PFSK-1 (cell line): Measurements from ENCODE around the gene RGS6.

Experiments
- FOXP2 ChIP-seq: optimal IDR thresholded peaks from 2 replicates; pipeline ENCODE3; 2011; ENCODE audit warnings: borderline replicate concordance, control low read depth, inconsistent platforms; ENCODE audit not compliant: insufficient read depth; ENCODE audit errors: extremely low read length, extremely low read depth
- POLR2AphosphoS5 ChIP-seq: IDR thresholded peaks from 2 replicates; pipeline ENCODE4 v1.6.1; 2012; ENCODE audit warnings: low read depth, mild to moderate bottlenecking, control low read depth, low read length, moderate library complexity
- SIN3A ChIP-seq: IDR thresholded peaks from 2 replicates; pipeline ENCODE4 v1.6.1; 2012; ENCODE audit warnings: mild to moderate bottlenecking, low read length, moderate library complexity, borderline replicate concordance; ENCODE audit not compliant: insufficient read depth
- TAF1 ChIP-seq: IDR thresholded peaks from 2 replicates; pipeline ENCODE4 v1.6.1; 2012; ENCODE audit warnings: low read length, control low read depth, borderline replicate concordance; ENCODE audit not compliant: insufficient read depth
- TF ChIP-seq, protein P1 (sequence below), 2 experiments: IDR thresholded peaks; 2 replicates each; pipeline versions ENCODE4 v1.6.1 to v1.8.0; 2011 to 2012; ENCODE audit warnings: low read depth in 2 of 2, low read length in 2 of 2, control low read depth in 1 of 2, inconsistent platforms in 1 of 2, mild to moderate bottlenecking in 1 of 2, moderate library complexity in 1 of 2; ENCODE audit not compliant: insufficient read depth in 1 of 2

RGS6 gene

GRCh38 chr14:72061718-72062117 is 129.5 kb downstream of the RGS6 start:
- TF ChIP-seq TAF1 (no peak), SIN3A (no peak)
- TF ChIP-seq, protein P1, sequence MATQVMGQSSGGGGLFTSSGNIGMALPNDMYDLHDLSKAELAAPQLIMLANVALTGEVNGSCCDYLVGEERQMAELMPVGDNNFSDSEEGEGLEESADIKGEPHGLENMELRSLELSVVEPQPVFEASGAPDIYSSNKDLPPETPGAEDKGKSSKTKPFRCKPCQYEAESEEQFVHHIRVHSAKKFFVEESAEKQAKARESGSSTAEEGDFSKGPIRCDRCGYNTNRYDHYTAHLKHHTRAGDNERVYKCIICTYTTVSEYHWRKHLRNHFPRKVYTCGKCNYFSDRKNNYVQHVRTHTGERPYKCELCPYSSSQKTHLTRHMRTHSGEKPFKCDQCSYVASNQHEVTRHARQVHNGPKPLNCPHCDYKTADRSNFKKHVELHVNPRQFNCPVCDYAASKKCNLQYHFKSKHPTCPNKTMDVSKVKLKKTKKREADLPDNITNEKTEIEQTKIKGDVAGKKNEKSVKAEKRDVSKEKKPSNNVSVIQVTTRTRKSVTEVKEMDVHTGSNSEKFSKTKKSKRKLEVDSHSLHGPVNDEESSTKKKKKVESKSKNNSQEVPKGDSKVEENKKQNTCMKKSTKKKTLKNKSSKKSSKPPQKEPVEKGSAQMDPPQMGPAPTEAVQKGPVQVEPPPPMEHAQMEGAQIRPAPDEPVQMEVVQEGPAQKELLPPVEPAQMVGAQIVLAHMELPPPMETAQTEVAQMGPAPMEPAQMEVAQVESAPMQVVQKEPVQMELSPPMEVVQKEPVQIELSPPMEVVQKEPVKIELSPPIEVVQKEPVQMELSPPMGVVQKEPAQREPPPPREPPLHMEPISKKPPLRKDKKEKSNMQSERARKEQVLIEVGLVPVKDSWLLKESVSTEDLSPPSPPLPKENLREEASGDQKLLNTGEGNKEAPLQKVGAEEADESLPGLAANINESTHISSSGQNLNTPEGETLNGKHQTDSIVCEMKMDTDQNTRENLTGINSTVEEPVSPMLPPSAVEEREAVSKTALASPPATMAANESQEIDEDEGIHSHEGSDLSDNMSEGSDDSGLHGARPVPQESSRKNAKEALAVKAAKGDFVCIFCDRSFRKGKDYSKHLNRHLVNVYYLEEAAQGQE (IDR thresholded peaks at IDR 0.05; ENCODE audit: insufficient read depth in 1 of 2, low read depth in 2 of 2, low read length in 2 of 2), result no peak

DNA sequence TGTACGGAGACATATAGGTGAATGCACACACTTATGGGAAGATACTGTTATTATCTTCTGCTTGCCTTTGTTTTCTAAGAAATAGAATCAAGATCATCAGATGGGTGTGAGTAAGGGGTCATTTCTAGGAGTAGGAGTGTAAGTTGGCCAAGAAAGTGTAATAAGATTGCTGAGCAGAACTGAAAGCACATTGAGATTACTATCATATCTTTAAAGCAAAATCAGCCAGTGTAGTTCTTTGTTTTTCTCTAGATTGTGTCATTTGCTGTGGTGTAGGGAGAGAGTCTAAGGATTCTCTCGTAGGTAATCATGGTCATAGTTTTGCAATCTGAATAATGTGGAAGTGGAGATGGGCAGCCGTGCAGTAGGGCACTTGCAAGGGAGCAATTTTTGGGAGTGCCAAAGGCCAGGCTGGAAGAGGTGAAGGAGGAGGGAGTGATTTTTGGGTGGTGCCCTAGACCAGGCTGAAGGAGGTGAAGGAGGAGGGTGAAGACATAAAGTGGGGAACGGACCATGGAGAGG is 131.6 kb downstream of the RGS6 start:
- TF ChIP-seq SIN3A (no peak), POLR2AphosphoS5 (no peak), FOXP2 (no peak), TAF1 (no peak)
- TF ChIP-seq, protein P1 (IDR thresholded peaks at IDR 0.05; ENCODE audit: insufficient read depth in 1 of 2, low read depth in 2 of 2, low read length in 2 of 2), result no peak

GRCh38 chr14:72064501-72064900 is 132.3 kb downstream of the RGS6 start:
- TF ChIP-seq, protein P1 (IDR thresholded peaks at IDR 0.05; ENCODE audit: insufficient read depth in 1 of 2, low read depth in 2 of 2, low read length in 2 of 2), result no peak
- TF ChIP-seq TAF1 (no peak), FOXP2 (no peak), SIN3A (no peak), POLR2AphosphoS5 (no peak)

DNA sequence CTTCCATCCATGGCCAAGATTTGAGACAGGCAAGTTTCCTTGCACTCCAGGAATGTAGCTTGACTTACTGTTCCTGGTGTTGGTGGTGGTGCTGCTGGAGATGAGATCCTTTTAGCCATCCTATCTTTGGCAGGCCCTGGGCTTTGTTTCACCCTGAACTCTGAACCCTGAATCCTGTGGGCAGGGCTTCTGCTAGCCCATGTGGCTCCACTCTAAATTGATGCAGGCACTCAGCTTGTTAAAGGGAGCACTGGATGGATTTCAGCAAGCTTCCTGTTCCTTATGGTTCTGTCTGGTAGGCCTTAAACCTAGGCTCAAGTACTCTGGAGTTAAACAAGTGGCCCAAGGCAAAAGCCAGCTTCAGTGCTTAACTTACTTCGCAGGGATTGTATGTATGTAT is 138.2 kb downstream of the RGS6 start:
- TF ChIP-seq, protein P1 (IDR thresholded peaks at IDR 0.05; ENCODE audit: insufficient read depth in 1 of 2, low read depth in 2 of 2, low read length in 2 of 2), result no peak
- TF ChIP-seq POLR2AphosphoS5 (no peak), TAF1 (no peak), FOXP2 (no peak), SIN3A (no peak)
